SU-DHL-6 (cell line): Measurements from ENCODE around the gene CASP1.

Experiments
- H2AFZ ChIP-seq: fragments of 200-600 bp; sonication (generic); 2 replicates; pipeline ENCODE4 v1.6.1; 2014; ENCODE audit warnings: low read depth, mild to moderate bottlenecking, moderate library complexity, mixed read lengths, antibody characterized with exemption, low read length; ENCODE audit not compliant: severe bottlenecking
- H3F3A ChIP-seq: fragments of 200-600 bp; shearing (Covaris generic); 2 replicates; pipeline ENCODE4 v1.6.0; 2016; ENCODE audit warnings: antibody characterized with exemption, mild to moderate bottlenecking; ENCODE audit not compliant: insufficient read depth
- H3K27ac ChIP-seq: fragments of 200-600 bp; sonication (generic); 2 replicates; pipeline ENCODE4 v1.5.1; 2016; ENCODE audit warnings: low read depth, mild to moderate bottlenecking, low read length, moderate library complexity, mixed read lengths
- H3K27me3 ChIP-seq: fragments of 200-600 bp; sonication (generic), shearing (Covaris generic); 2 replicates; pipeline ENCODE4 v1.6.0; 2014; ENCODE audit warnings: mild to moderate bottlenecking, low read length
- H3K36me3 ChIP-seq: fragments of 200-600 bp; sonication (generic); 2 replicates; pipeline ENCODE4 v1.6.1; 2014; ENCODE audit warnings: mild to moderate bottlenecking, low read length, mixed read lengths
- H3K4me2 ChIP-seq: fragments of 300-600, 200-600 bp; shearing (Covaris generic), sonication (generic); 2 replicates; pipeline ENCODE4 v1.6.0; 2014; ENCODE audit warnings: low read length, low read depth, mild to moderate bottlenecking; ENCODE audit not compliant: poor library complexity, severe bottlenecking
- H3K4me3 ChIP-seq: fragments of 200-600 bp; sonication (generic); 2 replicates; pipeline ENCODE4 v1.5.1; 2014; ENCODE audit warnings: antibody characterized with exemption, low read length, mild to moderate bottlenecking, mixed read lengths; ENCODE audit not compliant: insufficient read depth, poor library complexity, severe bottlenecking
- H3K79me2 ChIP-seq: fragments of 200-600 bp; sonication (generic); 2 replicates; pipeline ENCODE4 v1.6.1; 2014; ENCODE audit warnings: mild to moderate bottlenecking, low read length, moderate library complexity; ENCODE audit not compliant: insufficient read depth
- H3K9ac ChIP-seq: fragments of 200-600 bp; sonication (generic); 2 replicates; pipeline ENCODE4 v1.7.0; 2014; ENCODE audit warnings: mild to moderate bottlenecking, low read length
- H3K9me2 ChIP-seq: fragments of 200-600 bp; sonication (generic); replicated peaks from 2 replicates; pipeline ENCODE4 v1.6.1; 2014; ENCODE audit warnings: low read length; ENCODE audit not compliant: insufficient read depth
- H3K9me3 ChIP-seq: fragments of 200-600 bp; sonication (generic); 2 replicates; pipeline ENCODE4 v1.6.1; 2014; ENCODE audit warnings: low read length, mixed read lengths; ENCODE audit not compliant: insufficient read depth
- H4K20me1 ChIP-seq: fragments of 200-600 bp; sonication (generic); 2 replicates; pipeline ENCODE4 v1.6.1; 2014; ENCODE audit warnings: low read depth, mild to moderate bottlenecking, antibody characterized with exemption, low read length, moderate library complexity, mixed read lengths
- EZH2phosphoT487 ChIP-seq: fragments of 200-600 bp; sonication (generic), shearing (Covaris generic); conservative IDR thresholded peaks from 2 replicates; pipeline ENCODE4 v1.6.1; 2018; ENCODE audit warnings: mild to moderate bottlenecking, antibody characterized with exemption, low read length, moderate library complexity, mixed read lengths
- TF ChIP-seq, protein P1 (sequence below): fragments of 200-600 bp; sonication (generic); IDR thresholded peaks from one replicate; pipeline ENCODE4 v1.5.1; 2017; ENCODE audit warnings: antibody characterized with exemption, mild to moderate bottlenecking, low read length, moderate library complexity; ENCODE audit not compliant: insufficient read depth, poor library complexity, severe bottlenecking

CASP1 gene

DNA sequence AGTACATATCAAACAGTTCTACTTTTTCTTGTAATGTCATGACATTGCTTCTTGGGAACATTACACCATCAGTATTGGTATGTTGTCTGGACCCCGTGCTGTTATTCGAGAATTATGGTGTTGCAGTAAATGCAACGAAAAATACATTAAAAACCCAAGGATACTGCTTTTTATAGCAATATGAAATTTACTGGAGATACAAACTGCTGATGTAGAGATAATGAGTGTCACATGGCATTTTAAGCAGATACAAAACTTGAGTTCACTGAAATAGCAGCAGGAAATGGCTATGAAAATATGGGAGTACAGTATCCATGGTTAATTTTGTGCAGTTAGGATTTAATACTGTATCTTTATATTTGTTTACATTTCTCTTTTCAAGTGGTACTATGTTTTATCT, 17.5 kb upstream of the CASP1 start:
- H3K9me3 ChIP-seq: no peaks in the 10 kb centered on the region
- H4K20me1 ChIP-seq: no peaks in the 10 kb centered on the region
- no peaks in the 10 kb centered on the region for H3K27me3 ChIP-seq
- no peaks in the 10 kb centered on the region for H3K36me3 ChIP-seq
- H3K27ac ChIP-seq: no peak overlapping the region
- H3K4me2 ChIP-seq: no peak overlapping the region
- H2AFZ ChIP-seq: no peak overlapping the region
- TF ChIP-seq, protein P1, sequence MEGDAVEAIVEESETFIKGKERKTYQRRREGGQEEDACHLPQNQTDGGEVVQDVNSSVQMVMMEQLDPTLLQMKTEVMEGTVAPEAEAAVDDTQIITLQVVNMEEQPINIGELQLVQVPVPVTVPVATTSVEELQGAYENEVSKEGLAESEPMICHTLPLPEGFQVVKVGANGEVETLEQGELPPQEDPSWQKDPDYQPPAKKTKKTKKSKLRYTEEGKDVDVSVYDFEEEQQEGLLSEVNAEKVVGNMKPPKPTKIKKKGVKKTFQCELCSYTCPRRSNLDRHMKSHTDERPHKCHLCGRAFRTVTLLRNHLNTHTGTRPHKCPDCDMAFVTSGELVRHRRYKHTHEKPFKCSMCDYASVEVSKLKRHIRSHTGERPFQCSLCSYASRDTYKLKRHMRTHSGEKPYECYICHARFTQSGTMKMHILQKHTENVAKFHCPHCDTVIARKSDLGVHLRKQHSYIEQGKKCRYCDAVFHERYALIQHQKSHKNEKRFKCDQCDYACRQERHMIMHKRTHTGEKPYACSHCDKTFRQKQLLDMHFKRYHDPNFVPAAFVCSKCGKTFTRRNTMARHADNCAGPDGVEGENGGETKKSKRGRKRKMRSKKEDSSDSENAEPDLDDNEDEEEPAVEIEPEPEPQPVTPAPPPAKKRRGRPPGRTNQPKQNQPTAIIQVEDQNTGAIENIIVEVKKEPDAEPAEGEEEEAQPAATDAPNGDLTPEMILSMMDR: no peak
- TF ChIP-seq EZH2phosphoT487: no peak
- no peak overlapping the region for H3K9ac ChIP-seq
- H3F3A ChIP-seq: no peaks in the 10 kb centered on the region
- no peaks in the 10 kb centered on the region for H3K79me2 ChIP-seq
- H3K9me2 ChIP-seq: no peaks in the 10 kb centered on the region
- no peak overlapping the region for H3K4me3 ChIP-seq

DNA sequence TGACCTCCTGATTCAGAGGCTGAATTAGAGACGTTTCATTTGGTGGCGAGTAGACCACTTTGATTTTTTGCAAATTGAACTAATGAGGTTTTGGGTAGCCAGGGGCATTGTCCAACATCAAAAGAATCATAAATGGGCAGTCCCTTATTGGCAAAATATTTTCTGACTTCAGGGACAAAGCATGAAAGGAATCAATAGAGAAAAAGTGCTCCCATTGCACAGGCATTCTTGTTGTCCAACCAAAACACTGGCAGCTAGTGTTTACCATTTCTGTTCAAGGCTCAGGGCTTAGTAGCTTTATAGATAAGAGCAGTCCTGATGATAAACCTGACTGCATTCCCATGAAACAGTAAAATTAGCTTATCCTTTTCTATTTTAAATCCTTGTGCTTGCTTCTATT, 16.6 kb upstream of the CASP1 start:
- Histone ChIP-seq H3F3A (no peaks in the 10 kb centered on the region), H3K27ac (no peak overlapping the region), H3K4me2 (no peak overlapping the region), H3K9me3 (no peaks in the 10 kb centered on the region), H3K4me3 (no peak overlapping the region), H3K27me3 (no peaks in the 10 kb centered on the region), H4K20me1 (no peaks in the 10 kb centered on the region), H3K36me3 (no peaks in the 10 kb centered on the region), H2AFZ (no peak overlapping the region), H3K9me2 (no peaks in the 10 kb centered on the region), H3K9ac (no peak overlapping the region), H3K79me2 (no peaks in the 10 kb centered on the region)
- TF ChIP-seq, protein P1: no peak
- no peak for TF ChIP-seq EZH2phosphoT487

DNA sequence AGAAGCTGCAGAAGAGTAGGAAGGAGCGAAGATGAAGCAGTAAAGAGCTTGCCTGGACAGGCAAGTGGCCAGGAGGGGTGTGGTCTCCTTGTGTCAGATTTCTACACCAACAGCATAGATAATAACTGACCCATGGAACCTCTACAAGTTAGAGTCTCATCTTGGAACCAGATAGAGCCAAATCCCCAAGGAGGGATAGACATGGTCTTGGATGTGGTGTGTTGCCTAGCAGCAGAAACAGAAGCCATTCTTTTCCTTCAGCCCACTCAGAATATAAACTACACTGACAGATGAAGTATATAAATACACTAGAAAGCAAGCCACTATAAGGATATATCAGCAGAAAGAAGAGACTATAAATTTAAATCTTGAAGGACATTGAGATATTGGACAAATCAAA, 14.5 kb upstream of the CASP1 start:
- H3F3A ChIP-seq: no peaks in the 10 kb centered on the region
- H3K9me3 ChIP-seq: no peaks in the 10 kb centered on the region
- H3K4me2 ChIP-seq: no peak overlapping the region
- TF ChIP-seq, protein P1: no peak
- TF ChIP-seq EZH2phosphoT487: no peak
- no peaks in the 10 kb centered on the region for H3K36me3 ChIP-seq
- H3K79me2 ChIP-seq: no peaks in the 10 kb centered on the region
- no peaks in the 10 kb centered on the region for H4K20me1 ChIP-seq
- no peak overlapping the region for H3K9ac ChIP-seq
- H3K4me3 ChIP-seq: no peak overlapping the region
- H3K27ac ChIP-seq: no peak overlapping the region
- no peaks in the 10 kb centered on the region for H3K9me2 ChIP-seq
- H3K27me3 ChIP-seq: no peaks in the 10 kb centered on the region
- no peak overlapping the region for H2AFZ ChIP-seq
